ENCODE results near the gene OR11A1.

OR11A1 gene, protein sequence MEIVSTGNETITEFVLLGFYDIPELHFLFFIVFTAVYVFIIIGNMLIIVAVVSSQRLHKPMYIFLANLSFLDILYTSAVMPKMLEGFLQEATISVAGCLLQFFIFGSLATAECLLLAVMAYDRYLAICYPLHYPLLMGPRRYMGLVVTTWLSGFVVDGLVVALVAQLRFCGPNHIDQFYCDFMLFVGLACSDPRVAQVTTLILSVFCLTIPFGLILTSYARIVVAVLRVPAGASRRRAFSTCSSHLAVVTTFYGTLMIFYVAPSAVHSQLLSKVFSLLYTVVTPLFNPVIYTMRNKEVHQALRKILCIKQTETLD

DNA sequence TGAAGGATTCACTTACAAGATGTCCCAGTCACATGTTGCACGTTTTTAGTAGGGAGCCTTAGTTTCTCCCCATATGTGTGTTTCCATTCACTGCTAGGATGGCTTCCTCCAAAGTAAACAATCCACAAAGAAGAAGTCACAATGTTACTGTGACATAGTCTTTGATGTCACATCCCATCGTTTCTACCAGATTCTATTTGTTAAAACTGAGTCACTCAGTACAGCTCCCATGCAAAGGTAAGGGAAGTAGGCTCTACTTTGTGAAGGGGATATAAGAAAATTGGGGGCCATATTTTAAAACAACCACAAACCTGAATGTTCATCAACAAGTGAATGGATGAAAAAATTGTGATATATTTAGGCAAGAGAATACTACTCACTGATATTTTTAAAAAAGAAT is at the start of gene OR11A1, which contains the start of gene OR2H1:
Gene OR11A1, minus strand, starts transcription at position 101 of the 400 bp plus-strand sequence. CDS start 29,430 bp downstream, outside the sequence.
Gene OR2H1, plus strand, starts transcription at position 185 of the 400 bp plus-strand sequence. CDS start 4,615 bp downstream, outside the sequence.
- no peak for DNase-seq

DNA sequence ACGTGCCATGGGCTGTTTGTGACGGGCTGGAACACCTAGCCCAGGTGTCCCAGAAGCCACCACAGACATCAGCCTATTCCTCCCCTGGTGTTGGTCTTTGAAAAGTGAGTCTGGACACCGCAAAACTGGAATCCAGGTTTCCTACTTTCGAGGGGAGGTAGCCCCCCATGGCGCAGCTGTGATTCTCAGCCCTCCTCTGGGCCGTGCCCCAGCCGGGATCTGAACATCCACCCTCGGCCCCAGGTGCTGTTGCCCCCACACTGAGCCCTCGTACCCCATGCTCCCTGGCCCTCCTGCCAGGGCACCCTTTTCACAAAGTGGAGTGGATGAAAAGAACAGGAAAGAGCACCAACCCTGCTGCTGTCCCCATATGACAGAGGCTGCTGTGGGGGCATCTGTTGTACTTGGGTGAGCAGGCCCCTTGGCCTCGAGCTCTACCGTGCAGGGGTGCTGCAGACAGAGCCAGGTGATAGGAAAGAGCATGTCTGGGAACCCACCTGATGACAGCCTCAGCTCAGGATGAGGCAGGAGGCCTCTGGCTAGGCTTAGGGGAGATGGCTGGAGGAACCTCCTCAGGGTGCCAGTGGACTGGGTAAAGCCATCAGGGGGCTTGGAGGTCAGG is 49.7 kb upstream of the OR11A1 start:
- DNase-seq, result no peak

DNA sequence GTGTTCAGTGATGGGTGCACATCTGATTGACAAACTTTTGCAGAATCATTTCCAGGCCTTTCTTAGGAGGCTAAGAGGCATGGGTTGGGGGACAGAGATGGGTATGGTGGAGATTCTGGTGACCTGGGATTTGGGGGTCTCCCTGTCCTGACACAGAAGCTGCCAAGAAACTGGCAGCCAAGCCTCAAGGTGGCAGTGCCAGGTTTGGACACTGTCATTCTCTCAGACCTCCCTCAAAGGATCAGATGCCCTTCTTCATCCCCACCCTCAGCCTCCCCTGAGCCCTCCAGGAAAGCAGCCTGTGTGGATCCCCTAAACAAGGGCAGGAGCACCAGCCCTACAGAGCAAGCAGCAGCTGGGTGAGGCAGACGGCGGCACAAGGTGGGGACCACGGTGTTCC is 48.9 kb upstream of the OR11A1 start:
- no peak for DNase-seq

DNA sequence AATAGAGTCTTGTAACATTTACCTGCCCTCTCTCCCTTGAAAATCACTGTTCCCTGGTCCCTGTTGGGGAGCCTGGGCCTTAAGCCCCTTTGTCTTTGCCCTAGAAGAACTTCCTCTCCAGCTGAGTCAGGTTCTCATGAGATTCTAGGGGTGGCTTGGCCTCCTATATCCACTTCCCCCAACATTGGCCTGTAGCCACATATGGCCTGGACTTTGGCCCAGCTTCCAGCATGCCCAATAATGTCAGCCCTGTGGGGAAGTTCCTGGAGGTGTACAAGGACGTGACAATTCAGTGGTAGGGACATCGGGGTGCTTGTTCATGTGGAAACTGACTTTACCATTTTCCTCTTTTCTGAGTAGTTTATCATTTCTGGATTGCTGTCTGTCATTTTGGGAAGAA is 48.1 kb upstream of the OR11A1 start:
- no peak for DNase-seq

DNA sequence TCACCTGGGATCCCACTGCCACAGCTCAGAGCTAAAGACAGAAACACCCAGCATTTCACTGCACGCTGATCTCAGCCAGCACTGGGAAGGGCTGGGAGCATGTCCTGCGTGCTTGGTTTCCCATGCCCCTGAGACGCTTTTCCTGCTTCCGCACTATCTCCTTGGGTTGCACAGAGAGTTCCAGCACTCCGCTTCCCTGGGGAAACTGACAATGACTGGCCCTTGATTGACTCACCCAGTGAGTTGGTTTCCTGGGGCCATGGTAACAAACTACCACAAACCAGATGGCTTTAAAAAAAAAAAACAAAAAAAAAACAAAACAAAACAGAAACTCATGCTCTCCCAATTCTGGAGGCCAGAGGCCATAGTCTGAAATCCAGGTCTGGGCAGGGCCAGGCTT is 45.7 kb upstream of the OR11A1 start:
- DNase-seq, result no peak

DNA sequence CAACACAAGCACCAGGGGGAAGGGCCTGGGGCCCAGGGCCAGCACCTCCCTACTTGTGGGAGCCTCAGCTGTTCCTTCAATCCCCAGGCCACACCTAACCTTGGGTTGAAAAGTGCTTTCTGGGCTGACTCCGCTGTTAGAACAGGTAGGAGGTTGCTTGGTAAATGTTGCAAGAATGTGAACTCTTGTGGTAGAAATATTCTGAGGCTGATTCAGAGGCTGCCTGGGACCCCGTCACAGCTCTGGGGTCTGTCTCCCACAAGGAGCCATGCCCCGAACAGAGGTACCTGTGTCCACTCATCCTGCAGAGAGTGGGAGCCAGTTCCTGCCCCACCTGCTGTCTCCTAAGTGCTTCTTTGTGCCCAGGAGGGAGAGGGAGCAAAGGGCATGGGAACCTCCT is 45.3 kb upstream of the OR11A1 start:
- no peak for DNase-seq

DNA sequence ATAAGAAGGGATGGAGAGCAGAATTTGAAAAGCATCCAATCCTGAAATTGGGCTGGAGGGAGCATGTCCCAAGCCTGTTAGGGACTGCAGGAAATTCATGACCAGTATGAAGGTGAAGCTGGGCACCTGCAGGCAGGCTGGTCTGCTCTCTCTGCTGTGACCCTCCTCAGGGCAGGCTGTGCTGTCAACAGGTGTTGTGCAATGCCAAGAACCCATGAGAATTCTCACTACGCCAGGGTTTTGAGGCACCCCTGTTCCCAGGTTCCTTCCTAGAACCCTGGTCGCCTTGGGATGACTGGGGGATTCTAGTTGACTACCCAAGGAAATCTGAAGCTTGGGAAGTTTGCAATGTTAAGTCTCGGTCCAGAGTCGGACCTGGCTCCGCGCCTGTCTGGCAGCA is 44.2 kb upstream of the OR11A1 start:
- no peak for DNase-seq

DNA sequence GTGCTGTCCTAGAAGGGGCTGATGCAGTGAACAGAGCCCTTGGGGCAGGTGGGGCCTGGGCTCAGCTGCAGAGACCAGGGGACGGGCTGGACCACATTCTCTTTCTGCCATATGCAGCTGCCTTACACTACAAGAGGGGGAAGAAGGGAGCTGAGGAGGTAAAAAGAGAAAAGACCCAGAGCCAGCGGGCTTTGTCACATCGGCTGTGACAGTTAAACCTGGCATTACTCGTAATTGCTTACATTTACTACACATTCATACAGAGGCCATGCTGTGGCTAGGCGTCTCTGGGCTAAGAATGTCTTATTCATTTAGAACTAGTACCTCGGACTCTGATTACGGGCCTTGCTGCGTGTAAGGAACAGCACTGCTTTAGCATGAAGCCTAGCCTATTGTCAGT is 43.7 kb upstream of the OR11A1 start:
- DNase-seq, result no peak

DNA sequence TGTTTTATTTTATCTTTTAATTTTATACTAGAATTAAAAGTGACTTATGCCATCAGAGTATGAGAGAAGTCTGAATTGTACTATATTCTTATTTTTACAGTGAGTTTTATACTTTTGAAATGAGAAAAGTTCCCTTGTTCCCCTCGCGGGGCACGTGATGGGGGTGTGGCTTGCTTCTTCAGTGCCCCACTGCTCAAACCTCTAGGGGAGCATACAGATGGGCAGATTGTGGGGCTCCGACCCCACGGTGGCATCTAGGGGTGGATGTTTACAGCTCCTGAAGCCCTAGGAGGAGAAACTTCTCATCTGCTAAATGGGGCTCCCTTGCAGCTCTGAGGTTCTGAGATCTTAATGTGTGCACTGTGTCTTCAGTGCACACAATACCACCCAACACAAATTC is 42.8 kb upstream of the OR11A1 start:
- DNase-seq, result no peak

DNA sequence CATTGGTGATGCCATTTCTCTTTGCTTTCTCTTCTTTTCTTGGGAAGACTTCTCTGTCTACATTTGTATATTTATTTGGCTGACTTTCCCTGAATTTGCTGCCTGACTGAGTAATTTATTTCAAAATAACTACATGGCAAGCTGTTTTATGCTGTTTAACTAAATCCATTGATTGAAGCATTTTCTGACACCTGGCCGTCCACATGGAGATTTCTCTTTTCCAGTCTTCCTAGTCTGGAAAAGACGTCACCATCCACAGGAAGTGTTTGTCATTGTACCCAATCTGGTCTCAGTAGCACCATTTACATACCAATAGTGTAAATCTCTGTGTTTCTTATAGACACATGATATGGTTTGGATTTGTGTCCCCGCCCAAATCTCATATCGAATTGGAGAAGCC is 40.1 kb upstream of the OR11A1 start:
- DNase-seq, result no peak

DNA sequence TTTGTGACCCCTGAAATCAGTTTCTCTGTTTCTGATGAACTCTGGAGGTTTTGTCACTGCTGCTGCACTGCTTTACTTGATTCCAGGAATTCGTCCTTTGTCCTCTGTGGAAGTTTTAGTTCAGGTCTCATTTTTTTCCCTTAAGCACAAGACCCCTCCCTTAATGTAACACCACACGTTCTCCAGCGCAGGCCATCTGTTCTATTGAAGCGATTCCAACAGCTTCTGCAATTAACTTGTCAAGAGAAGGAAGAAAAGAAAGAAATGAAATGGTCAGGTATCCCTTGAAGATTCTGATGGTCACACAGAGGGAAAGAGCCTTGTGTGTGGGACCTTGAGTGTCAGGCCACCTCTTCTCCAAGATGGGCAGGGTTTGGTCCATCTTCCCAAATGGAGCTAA is 38.7 kb upstream of the OR11A1 start:
- no peak for DNase-seq

DNA sequence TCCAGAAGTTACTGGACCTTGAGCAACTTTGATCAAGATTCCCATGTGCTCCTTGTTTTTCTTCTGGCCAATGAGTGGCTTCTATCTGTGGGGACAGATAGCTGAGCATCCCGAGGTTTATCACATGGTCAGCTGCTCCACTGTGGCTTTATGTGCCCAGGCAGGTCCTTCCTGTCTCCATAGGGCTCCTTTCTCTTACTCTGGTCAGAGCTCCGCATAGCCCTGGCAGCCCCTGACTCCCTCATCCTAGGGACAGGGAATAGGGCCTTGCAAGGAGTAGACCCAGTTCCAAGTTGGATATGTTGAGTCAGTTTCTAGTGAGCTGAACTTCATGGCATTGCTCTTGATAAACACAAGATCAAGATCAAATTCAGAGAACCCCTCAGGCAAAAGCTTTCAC is 37.3 kb upstream of the OR11A1 start:
- DNase-seq, result no peak

DNA sequence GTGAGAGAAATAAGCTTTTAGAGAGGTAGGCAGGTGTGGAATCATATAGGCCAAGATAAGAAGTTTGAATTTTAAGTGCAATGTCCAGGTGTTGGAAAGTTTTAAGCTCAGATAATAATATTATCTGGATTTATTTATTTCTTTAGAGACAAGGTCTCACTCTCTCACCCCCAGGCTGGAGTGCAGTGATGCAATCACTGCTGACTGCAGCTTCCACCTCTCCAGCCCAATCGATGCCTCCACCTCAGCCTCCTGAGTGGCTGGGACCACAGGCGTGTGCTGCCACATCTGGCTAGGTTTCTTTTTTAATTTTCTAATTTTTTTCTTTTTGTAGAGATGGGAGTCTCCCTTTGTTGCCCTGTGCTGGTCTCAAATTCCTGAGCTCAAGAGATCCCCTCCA is 36.4 kb upstream of the OR11A1 start:
- DNase-seq, result no peak

DNA sequence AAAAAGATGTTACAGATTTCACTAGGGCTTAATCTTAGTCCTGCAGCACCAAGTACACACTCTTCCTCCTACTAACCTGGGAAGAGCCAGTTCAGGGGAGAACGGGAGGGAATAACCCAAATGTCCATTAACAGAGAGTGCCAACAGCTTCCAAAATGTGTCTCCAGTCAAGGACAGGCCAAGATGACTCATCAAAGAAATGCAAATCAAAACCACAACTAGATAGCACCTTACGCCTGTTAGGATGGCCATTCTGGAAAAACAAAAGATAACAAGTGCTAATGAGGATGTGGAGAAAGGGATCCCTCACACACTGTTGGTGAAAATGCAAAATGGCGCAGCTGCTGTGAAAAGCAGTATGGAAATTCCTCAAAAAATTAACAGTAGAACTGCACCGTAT is 34.7 kb upstream of the OR11A1 start:
- no peak for DNase-seq

DNA sequence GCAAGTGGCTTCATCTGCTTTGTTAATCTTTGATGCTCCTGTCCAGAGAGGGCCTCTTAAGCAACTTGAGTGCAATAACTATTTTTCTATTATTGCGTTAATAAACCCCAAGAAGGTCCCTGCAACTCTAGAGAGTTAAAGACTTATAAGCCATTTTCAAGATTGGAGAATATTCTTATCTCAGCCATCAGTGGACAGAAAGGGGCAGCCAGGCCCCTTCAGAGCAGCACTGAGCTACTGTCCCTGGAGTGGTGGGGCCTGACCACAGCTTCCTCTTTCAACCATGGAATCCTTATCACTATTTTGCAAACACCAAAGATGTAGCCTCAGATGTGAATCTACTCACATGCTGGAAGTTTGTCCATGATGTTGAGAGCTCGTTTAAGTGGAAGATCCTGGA is 33.7 kb upstream of the OR11A1 start:
- DNase-seq, result no peak

DNA sequence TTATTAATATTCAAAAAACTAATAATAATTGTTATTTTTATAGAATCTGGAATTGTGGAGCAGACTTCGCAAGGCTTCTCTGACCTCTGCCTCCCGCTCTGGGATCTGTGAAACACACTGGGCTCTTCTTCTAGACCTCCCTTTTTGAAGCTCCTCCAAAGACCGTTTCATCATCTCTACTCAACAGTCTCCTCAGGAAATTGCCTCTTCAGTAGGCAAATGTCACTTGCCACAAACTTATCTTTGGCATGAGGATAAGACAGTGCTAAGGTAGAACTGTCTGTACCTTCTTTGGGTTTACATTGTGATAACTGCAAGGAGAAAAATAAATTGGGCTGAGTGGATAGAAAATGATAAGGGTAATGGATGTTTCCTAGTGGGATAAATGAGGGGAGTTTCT is 33.2 kb upstream of the OR11A1 start:
- no peak for DNase-seq

DNA sequence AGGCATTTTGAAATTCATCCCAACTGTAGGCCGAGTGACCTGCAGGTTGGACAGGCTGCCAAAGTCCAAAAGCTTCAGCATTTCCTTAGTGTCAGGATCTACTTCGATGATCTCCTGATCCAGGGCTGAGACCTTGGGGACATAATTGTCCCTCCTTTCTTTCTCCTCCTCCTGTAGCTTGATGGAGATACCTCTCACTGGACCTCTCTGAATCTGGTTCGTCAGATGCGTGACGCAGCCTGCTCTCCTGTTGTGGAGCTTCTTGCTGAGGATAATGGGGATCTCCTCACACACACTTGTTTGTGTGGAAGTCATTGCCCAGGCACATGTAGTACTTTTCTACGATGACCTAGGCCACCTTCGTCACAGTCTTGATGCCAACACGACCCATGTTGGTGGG is 32.4 kb upstream of the OR11A1 start:
- no peak for DNase-seq

DNA sequence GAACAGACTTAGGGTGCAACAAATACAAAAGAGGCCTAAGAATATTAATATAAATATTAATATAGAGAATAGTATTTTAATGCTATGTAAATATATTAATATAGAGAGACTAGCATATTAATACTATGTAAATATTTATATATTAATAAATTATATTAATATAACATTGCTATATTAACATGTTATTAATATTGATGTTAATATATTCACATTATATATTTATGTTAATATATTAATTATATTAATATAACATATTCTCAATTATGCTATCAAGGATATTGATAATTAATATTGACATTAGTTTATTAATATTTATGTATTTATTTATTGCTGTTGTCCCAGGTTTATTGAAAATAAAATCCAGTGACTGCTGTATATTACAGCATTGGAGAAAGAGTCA is 32.0 kb upstream of the OR11A1 start:
- DNase-seq, result no peak

DNA sequence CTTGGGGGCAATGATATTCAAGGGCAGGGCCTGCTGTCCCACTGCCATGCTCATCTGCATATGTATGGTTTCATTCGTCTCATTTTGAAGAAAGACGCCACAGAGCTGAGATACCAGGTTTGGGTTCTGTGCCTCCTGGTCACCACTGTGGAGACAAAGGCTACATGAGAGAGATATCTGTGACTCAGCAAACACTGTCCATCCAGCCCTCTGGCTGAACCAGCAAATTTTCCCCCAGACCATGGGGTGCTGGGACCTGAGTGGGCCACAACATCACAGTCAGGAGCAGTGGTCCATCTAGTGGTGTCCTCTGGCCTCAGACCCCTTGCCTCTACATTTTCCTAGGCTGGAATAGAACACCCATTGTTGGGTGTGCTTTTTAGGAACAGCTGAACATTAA is 30.8 kb upstream of the OR11A1 start, which contains the start of gene MAS1L:
Gene MAS1L, minus strand, starts transcription at position 297 of the 400 bp plus-strand sequence. Its CDS starts 54 bp downstream, at position 243.
- no peak for DNase-seq

DNA sequence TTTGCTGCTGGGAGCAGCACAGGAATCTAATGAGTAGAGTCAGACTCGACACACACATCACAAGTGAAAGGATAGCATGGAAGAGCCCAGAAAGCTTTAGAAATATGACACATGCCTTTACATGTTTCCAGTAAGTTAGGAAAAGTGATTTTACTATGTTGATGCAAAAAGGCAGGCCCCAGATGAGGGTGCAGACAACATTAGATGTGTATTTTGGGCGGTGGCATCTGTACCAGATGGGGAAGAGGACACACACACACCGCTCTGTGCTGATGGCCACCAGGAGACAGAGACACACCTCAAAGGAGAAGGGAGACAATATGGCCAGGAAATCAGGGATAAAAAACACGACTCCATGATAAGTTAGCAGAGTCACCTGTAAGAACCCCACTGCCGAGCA is 30.3 kb upstream of the OR11A1 start:
- DNase-seq, result no peak

DNA sequence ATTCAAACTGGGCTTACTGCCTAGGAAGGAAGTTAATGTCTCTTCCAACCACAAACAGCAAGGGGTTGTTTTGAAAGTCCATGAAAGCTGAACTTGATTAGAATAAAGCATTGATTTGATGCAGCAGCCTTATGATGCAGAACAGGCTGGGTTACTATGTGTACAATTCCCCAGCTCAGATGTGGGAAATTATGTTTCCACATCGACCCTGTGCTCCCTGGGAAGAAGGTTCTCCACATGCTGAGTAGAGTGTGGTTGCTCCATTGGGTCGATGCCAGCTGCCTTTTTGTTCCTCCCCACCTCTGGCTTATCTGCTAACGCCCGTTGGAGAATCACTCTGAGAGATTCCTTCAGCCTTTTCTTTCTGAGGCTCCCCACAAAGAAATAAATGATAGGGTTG is 29.7 kb upstream of the OR11A1 start:
- no peak for DNase-seq

DNA sequence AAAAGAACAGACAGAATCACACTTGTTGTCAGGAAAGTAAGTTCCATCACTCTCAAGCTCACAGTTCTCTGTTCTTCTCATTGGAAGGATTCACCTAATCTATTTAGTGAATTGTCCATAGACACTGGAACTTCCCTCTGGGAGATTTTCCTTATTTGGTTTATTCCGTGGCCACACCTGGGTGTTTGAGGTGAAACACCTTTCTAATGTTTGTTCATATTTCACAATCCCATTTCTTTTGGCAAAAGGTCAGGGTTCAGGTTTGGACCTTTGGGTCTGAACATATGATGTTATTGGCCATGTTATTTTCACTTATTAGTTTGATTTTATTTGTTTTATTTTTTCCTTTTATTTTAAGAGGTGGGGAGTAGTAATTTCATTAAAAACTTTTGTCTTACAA is 26.9 kb upstream of the OR11A1 start:
- no peak for DNase-seq

DNA sequence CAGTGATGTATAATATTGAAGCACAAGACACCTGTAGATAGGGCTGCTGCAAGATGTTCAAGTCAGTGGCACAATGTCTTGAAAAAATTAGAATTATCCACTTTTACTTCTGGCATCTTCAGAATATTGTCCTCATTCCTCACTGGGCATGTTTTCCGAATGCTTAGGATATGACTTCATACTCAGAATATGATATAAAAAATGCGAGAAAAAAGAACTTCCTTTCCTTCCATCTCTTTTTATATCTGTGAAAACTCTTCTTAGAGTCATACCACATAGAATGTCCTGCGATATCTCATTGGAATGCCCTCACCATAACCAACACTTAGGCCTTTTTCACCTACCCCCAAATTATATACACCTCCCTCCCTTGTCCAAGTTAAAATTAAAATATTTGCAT is 26.3 kb upstream of the OR11A1 start:
- DNase-seq, result no peak

DNA sequence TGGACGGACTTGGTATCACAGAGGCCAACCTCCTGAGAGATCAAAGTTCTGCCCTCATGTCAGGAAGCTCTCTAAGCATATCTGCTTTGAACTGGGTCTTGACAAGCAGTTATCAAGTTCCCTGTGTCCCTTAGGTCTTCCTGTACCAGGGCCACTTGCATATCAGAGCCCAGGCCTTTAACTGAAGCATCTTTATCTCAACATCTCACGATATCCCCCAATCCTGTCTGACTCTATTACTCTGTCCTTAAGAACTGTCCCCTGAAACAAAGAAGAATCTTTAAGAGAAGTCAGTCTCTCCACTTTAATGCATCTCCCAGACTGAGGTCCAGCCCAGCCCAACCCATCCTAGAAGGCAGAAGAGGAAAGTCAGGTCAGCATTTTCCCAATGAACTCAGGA is 22.7 kb upstream of the OR11A1 start:
- DNase-seq, result no peak

DNA sequence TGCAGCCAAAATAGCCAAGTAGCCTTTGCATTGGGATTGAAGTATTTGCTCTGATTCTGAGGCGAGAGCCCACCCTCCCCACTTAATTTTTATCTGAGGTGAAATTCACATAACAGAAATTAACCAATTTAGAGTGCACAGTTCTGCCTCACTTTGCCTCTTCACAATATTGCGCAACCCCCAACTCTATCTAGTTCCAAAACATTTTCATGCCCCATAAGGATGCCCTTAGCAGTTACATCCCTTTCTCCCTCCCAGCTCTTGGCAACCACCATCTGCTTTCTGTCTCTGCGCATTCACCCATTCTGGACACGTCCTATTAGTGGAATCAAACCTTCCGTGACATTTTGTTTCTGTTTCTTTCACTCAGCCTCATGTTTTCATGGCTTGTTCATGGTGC is 21.9 kb upstream of the OR11A1 start:
- no peak for DNase-seq
